HCT116 (cell line): Measurements from ENCODE around the gene SH2D2A. TPM values are rescaled to one million over a fixed set of nuclear protein-coding genes. Genes with fewer than 3 reads are reported as not detected.

Experiments used
- ATAC-seq: fragments of 200-7000 bp; cut with Tn5 transposase; 2 replicates; pipeline ENCODE4 v1.9.1; 2020; ENCODE audit warnings: mild to moderate bottlenecking, moderate library complexity
- BruUV-seq: library from RNA; stranded (reverse); fragments of 400-500 nt; replicated peaks from 2 replicates; lab custom pipeline; 2021; lab: Mats Ljungman, UMichigan
- CTCF ChIA-PET: fragments of 300-600 bp; sonication (Branson Sonifier 250); formaldehyde crosslinking; loops from one replicate; lab custom pipeline; 2021; ENCODE audit warnings: antibody characterized with exemption; lab: Charles Lee
- POLR2A ChIA-PET: fragments of 300-600, 350-600 bp; sonication (Branson Sonifier 250); formaldehyde crosslinking; loops from one replicate; lab custom pipeline; 2021; ENCODE audit warnings: antibody characterized with exemption; lab: Charles Lee
- RAD21 ChIA-PET, 2 experiments: fragments of 300-600 bp; sonication (Branson Sonifier 250); formaldehyde crosslinking; loops; one replicate each; lab custom pipeline; 2023; ENCODE audit warnings: low total read pairs in 2 of 2; ENCODE audit not compliant: uncharacterized antibody in 2 of 2, unreplicated experiment in 2 of 2, low non-redundant PET in 1 of 2; lab: Charles Lee
- DNase-seq: peaks from one replicate; pipeline ENCODE4 v3.0.0-alpha.2; 2010; ENCODE audit warnings: low read depth, low spot score
- H2AFZ ChIP-seq: fragments of 200-600 bp; shearing (Covaris generic), sonication (generic); 2 replicates; pipeline ENCODE4 v1.6.1; 2017; ENCODE audit warnings: low read depth, mixed run types, mixed read lengths, antibody characterized with exemption, low read length; ENCODE audit not compliant: poor library complexity, severe bottlenecking
- H3K27ac ChIP-seq: 2 replicates; pipeline ENCODE4 v1.5.1; 2012; ENCODE audit warnings: low read depth, low read length
- H3K27me3 ChIP-seq: fragments of 200-600 bp; sonication (generic); 2 replicates; pipeline ENCODE4 v1.6.1; 2016; ENCODE audit warnings: mixed run types, low read length, mixed read lengths; ENCODE audit not compliant: insufficient read depth
- H3K36me3 ChIP-seq, 2 experiments: fragments of 200-500 bp in 1 of 2; fragments of 200-600 bp in 1 of 2; sonication (Bioruptor generic) in 1 of 2; sonication (generic) in 1 of 2; 2 replicates each; pipeline versions ENCODE4 v1.5.1 to v1.6.1; 2014 to 2016; ENCODE audit warnings: low read length in 2 of 2, inconsistent platforms in 1 of 2, mixed read lengths in 1 of 2, mixed run types in 1 of 2; ENCODE audit not compliant: insufficient read depth in 2 of 2, control insufficient read depth in 1 of 2
- H3K4me1 ChIP-seq, 2 experiments: fragments of 200-600 bp in 1 of 2; sonication (generic) in 1 of 2; 2 replicates each; pipeline versions ENCODE4 v1.5.1 to v1.6.1; 2012 to 2017; ENCODE audit warnings: low read length in 2 of 2, inconsistent platforms in 1 of 2, mild to moderate bottlenecking in 1 of 2, mixed read lengths in 1 of 2, mixed run types in 1 of 2, moderate library complexity in 1 of 2; ENCODE audit not compliant: insufficient read depth in 2 of 2, control insufficient read depth in 1 of 2
- H3K4me2 ChIP-seq: fragments of 200-600 bp; sonication (generic); 2 replicates; pipeline ENCODE4 v1.6.1; 2017; ENCODE audit warnings: mixed run types, low read length, mixed read lengths
- H3K4me3 ChIP-seq, 2 experiments: fragments of 200-600 bp in 1 of 2; sonication (generic) in 1 of 2; replicated peaks in 1 of 2; 2 replicates each; pipeline ENCODE4 v1.5.1; 2011 to 2016; ENCODE audit warnings: low read length in 2 of 2, control low read depth in 1 of 2, low read depth in 1 of 2, mild to moderate bottlenecking in 1 of 2, mixed read lengths in 1 of 2, mixed run types in 1 of 2
- H3K79me2 ChIP-seq: fragments of 200-600 bp; sonication (generic); 2 replicates; pipeline ENCODE4 v1.6.1; 2017; ENCODE audit warnings: mild to moderate bottlenecking, mixed run types, low read length, moderate library complexity, mixed read lengths; ENCODE audit not compliant: insufficient read depth
- H3K9ac ChIP-seq: fragments of 200-600 bp; sonication (generic); 2 replicates; pipeline ENCODE4 v1.6.1; 2016; ENCODE audit warnings: low read length, mixed read lengths
- H3K9me2 ChIP-seq: fragments of 200-600 bp; sonication (generic), shearing (Covaris generic); 2 replicates; pipeline ENCODE4 v1.6.1; 2017; ENCODE audit warnings: mixed run types, mild to moderate bottlenecking, moderate library complexity; ENCODE audit not compliant: insufficient read depth
- H3K9me3 ChIP-seq, 2 experiments: fragments of 200-500 bp in 1 of 2; fragments of 200-600 bp in 1 of 2; sonication (Bioruptor generic) in 1 of 2; sonication (generic) in 1 of 2; 2 replicates each; pipeline ENCODE4 v1.6.1; 2014 to 2017; ENCODE audit warnings: low read length in 2 of 2, mixed read lengths in 2 of 2, inconsistent platforms in 1 of 2, low read depth in 1 of 2, mild to moderate bottlenecking in 1 of 2, mixed run types in 1 of 2, moderate library complexity in 1 of 2; ENCODE audit not compliant: control insufficient read depth in 1 of 2, insufficient read depth in 1 of 2
- H4K20me1 ChIP-seq: fragments of 200-600 bp; sonication (generic), shearing (Covaris generic); 2 replicates; pipeline ENCODE4 v1.6.1; 2017; ENCODE audit warnings: mixed run types, mild to moderate bottlenecking, moderate library complexity; ENCODE audit not compliant: insufficient read depth
- CBX3 ChIP-seq: IDR thresholded peaks from 2 replicates; pipeline ENCODE4 v1.6.1; 2012; ENCODE audit warnings: low read depth
- CEBPB ChIP-seq: IDR thresholded peaks from 2 replicates; pipeline ENCODE4 v1.6.1; 2012; ENCODE audit warnings: low read depth
- ELF1 ChIP-seq: IDR thresholded peaks from 2 replicates; pipeline ENCODE4 v1.6.1; 2012; ENCODE audit warnings: low read depth, borderline replicate concordance
- EZH2 ChIP-seq: fragments of 200-600 bp; sonication (generic); IDR thresholded peaks from 2 replicates; pipeline ENCODE4 v1.6.1; 2017; ENCODE audit warnings: antibody characterized with exemption, mixed run types
- EZH2phosphoT487 ChIP-seq: fragments of 200-600 bp; IDR thresholded peaks from 2 replicates; pipeline ENCODE4 v1.6.1; 2018; ENCODE audit warnings: antibody characterized with exemption, borderline replicate concordance
- FOSL1 ChIP-seq: IDR thresholded peaks from 2 replicates; pipeline ENCODE4 v1.6.1; 2012; ENCODE audit warnings: low read depth
- JUND ChIP-seq: IDR thresholded peaks from 2 replicates; pipeline ENCODE4 v1.6.1; 2012
- MAX ChIP-seq: IDR thresholded peaks from 2 replicates; pipeline ENCODE4 v1.6.1; 2012
- POLR2AphosphoS5 ChIP-seq: IDR thresholded peaks from 2 replicates; pipeline ENCODE4 v1.6.1; 2011; ENCODE audit warnings: mild to moderate bottlenecking, low read depth, low read length, moderate library complexity
- RAD21 ChIP-seq: IDR thresholded peaks from 2 replicates; pipeline ENCODE4 v1.6.1; 2012; ENCODE audit warnings: low read depth, mild to moderate bottlenecking
- SIN3A ChIP-seq: IDR thresholded peaks from 2 replicates; pipeline ENCODE4 v1.6.1; 2012; ENCODE audit warnings: low read depth
- SP1 ChIP-seq: IDR thresholded peaks from 2 replicates; pipeline ENCODE4 v1.6.1; 2012; ENCODE audit warnings: low read depth
- ZFX ChIP-seq: fragments of 450-650 bp; IDR thresholded peaks from 2 replicates; pipeline ENCODE4 v1.6.1; 2017
- ZNF274 ChIP-seq: fragments of 200-500 bp; sonication (Bioruptor generic); IDR thresholded peaks from 2 replicates; pipeline ENCODE4 v1.6.1; 2014; ENCODE audit warnings: mild to moderate bottlenecking, low read depth, low read length, inconsistent platforms
- intact Hi-C: fragments of 100-400 bp; cut with micrococcal nuclease; formaldehyde crosslinking; loops from 2 replicates; pipeline ENCODE4 v1.10.0; 2022
- total RNA-seq: library from RNA; stranded (reverse); gene quantifications from one replicate; pipeline ENCODE4 v1.2.1, GENCODE V29; 2021; ENCODE audit not compliant: unreplicated experiment
- TF ChIP-seq, protein P1 (sequence below): IDR thresholded peaks from 2 replicates; pipeline ENCODE4 v1.6.1; 2011; ENCODE audit warnings: mild to moderate bottlenecking, low read length, moderate library complexity; ENCODE audit not compliant: insufficient replicate concordance; ENCODE audit errors: extremely low read depth
- TF ChIP-seq, protein P2 (sequence below), 3 experiments: fragments of 200-600 bp in 1 of 3; sonication (generic) in 1 of 3; IDR thresholded peaks in 2 of 3; conservative IDR thresholded peaks in 1 of 3; 2 replicates each; pipeline ENCODE4 v1.5.1; 2012 to 2017; ENCODE audit warnings: low read depth in 2 of 3, low read length in 2 of 3, antibody characterized with exemption in 1 of 3, borderline replicate concordance in 1 of 3, control low read depth in 1 of 3, mild to moderate bottlenecking in 1 of 3, mixed read lengths in 1 of 3, mixed run types in 1 of 3, moderate library complexity in 1 of 3; ENCODE audit not compliant: insufficient read depth in 1 of 3
- TF ChIP-seq, protein P3 (sequence below): IDR thresholded peaks from 2 replicates; pipeline ENCODE4 v1.6.1; 2012; ENCODE audit warnings: low read depth

SH2D2A gene
- total RNA-seq, 1 experiment from 2014 or later = 4.8 TPM

GRCh38 chr1:156844102-156844501, 27.5 kb upstream of the SH2D2A start:
- no peaks in the 10 kb centered on the region for H3K27me3 ChIP-seq
- H3K27ac ChIP-seq = no peak overlapping the region
- ATAC-seq = no peak
- H3K4me1 ChIP-seq = no peaks in the 10 kb centered on the region
- no peaks in the 10 kb centered on the region for H3K79me2 ChIP-seq
- H4K20me1 ChIP-seq = no peaks in the 10 kb centered on the region
- no peaks in the 10 kb centered on the region for H3K36me3 ChIP-seq
- H2AFZ ChIP-seq = no peak overlapping the region
- no peak for DNase-seq
- intact Hi-C loops = no loop called here
- no peaks in the 10 kb centered on the region for H3K9me3 ChIP-seq
- H3K9me2 ChIP-seq = no peaks in the 10 kb centered on the region
- RAD21 ChIA-PET = no interaction called here
- H3K4me3 ChIP-seq = no peak overlapping the region
- CTCF ChIA-PET = no interaction called here
- TF ChIP-seq EZH2 = no peak
- TF ChIP-seq, protein P1, sequence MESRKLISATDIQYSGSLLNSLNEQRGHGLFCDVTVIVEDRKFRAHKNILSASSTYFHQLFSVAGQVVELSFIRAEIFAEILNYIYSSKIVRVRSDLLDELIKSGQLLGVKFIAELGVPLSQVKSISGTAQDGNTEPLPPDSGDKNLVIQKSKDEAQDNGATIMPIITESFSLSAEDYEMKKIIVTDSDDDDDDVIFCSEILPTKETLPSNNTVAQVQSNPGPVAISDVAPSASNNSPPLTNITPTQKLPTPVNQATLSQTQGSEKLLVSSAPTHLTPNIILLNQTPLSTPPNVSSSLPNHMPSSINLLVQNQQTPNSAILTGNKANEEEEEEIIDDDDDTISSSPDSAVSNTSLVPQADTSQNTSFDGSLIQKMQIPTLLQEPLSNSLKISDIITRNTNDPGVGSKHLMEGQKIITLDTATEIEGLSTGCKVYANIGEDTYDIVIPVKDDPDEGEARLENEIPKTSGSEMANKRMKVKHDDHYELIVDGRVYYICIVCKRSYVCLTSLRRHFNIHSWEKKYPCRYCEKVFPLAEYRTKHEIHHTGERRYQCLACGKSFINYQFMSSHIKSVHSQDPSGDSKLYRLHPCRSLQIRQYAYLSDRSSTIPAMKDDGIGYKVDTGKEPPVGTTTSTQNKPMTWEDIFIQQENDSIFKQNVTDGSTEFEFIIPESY = no peak
- no peak for TF ChIP-seq CEBPB
- TF ChIP-seq JUND = no peak
- no peak for TF ChIP-seq SIN3A
- no peak for TF ChIP-seq CBX3
- no peak for TF ChIP-seq MAX
- TF ChIP-seq ZNF274 = no peak
- TF ChIP-seq FOSL1 = no peak
- TF ChIP-seq ZFX = no peak
- TF ChIP-seq, protein P2, sequence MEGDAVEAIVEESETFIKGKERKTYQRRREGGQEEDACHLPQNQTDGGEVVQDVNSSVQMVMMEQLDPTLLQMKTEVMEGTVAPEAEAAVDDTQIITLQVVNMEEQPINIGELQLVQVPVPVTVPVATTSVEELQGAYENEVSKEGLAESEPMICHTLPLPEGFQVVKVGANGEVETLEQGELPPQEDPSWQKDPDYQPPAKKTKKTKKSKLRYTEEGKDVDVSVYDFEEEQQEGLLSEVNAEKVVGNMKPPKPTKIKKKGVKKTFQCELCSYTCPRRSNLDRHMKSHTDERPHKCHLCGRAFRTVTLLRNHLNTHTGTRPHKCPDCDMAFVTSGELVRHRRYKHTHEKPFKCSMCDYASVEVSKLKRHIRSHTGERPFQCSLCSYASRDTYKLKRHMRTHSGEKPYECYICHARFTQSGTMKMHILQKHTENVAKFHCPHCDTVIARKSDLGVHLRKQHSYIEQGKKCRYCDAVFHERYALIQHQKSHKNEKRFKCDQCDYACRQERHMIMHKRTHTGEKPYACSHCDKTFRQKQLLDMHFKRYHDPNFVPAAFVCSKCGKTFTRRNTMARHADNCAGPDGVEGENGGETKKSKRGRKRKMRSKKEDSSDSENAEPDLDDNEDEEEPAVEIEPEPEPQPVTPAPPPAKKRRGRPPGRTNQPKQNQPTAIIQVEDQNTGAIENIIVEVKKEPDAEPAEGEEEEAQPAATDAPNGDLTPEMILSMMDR (IDR thresholded peaks at IDR 0.05 in 2 of 3, conservative IDR thresholded peaks at IDR 0.05 in 1 of 3; ENCODE audit: borderline replicate concordance in 1 of 3, insufficient read depth in 1 of 3, low read depth in 2 of 3, low read length in 2 of 3) = no peak
- no peak for TF ChIP-seq RAD21
- no peak for TF ChIP-seq ELF1
- no peak for TF ChIP-seq EZH2phosphoT487
- no peak for TF ChIP-seq POLR2AphosphoS5
- TF ChIP-seq, protein P3, sequence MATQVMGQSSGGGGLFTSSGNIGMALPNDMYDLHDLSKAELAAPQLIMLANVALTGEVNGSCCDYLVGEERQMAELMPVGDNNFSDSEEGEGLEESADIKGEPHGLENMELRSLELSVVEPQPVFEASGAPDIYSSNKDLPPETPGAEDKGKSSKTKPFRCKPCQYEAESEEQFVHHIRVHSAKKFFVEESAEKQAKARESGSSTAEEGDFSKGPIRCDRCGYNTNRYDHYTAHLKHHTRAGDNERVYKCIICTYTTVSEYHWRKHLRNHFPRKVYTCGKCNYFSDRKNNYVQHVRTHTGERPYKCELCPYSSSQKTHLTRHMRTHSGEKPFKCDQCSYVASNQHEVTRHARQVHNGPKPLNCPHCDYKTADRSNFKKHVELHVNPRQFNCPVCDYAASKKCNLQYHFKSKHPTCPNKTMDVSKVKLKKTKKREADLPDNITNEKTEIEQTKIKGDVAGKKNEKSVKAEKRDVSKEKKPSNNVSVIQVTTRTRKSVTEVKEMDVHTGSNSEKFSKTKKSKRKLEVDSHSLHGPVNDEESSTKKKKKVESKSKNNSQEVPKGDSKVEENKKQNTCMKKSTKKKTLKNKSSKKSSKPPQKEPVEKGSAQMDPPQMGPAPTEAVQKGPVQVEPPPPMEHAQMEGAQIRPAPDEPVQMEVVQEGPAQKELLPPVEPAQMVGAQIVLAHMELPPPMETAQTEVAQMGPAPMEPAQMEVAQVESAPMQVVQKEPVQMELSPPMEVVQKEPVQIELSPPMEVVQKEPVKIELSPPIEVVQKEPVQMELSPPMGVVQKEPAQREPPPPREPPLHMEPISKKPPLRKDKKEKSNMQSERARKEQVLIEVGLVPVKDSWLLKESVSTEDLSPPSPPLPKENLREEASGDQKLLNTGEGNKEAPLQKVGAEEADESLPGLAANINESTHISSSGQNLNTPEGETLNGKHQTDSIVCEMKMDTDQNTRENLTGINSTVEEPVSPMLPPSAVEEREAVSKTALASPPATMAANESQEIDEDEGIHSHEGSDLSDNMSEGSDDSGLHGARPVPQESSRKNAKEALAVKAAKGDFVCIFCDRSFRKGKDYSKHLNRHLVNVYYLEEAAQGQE = no peak
- TF ChIP-seq SP1 = no peak
- POLR2A ChIA-PET = no interaction called here
- no peak overlapping the region for H3K4me2 ChIP-seq
- H3K9ac ChIP-seq = no peak overlapping the region
- BruUV-seq = no TSS peak
